ENCODE results near the gene GRK1.

The GRK1 gene

GRCh38 chr13:113632706-113633484 is 34.1 kb upstream of the GRK1 start:
- DNase-seq: no peak

- DNase-seq: no peak
Measured at GRCh38 chr13:113633485-113633873, 33.5 kb upstream of the GRK1 start.

GRCh38 chr13:113634279-113635047 is 32.6 kb upstream of the GRK1 start:
- DNase-seq: no peak

- DNase-seq: no peak
Measured at GRCh38 chr13:113635048-113635420, 32.0 kb upstream of the GRK1 start.

- no peak for DNase-seq
Measured at GRCh38 chr13:113635709-113636108, 31.3 kb upstream of the GRK1 start.

- DNase-seq: no peak
Measured at GRCh38 chr13:113636266-113636963, 30.6 kb upstream of the GRK1 start.

- DNase-seq: no peak
Measured at GRCh38 chr13:113637262-113638160, 29.5 kb upstream of the GRK1 start.

- no peak for DNase-seq
Measured at GRCh38 chr13:113638173-113638746, 28.8 kb upstream of the GRK1 start.

- no peak for DNase-seq
Measured at GRCh38 chr13:113638806-113639205, 28.2 kb upstream of the GRK1 start.

GRCh38 chr13:113639616-113640262 is 27.3 kb upstream of the GRK1 start:
- DNase-seq: no peak

GRCh38 chr13:113641426-113641825 is 25.6 kb upstream of the GRK1 start:
- no peak for DNase-seq

GRCh38 chr13:113642563-113642962 is 24.5 kb upstream of the GRK1 start:
- DNase-seq: no peak

- no peak for DNase-seq
Measured at GRCh38 chr13:113643593-113643992, 23.4 kb upstream of the GRK1 start.

- DNase-seq: no peak
Measured at GRCh38 chr13:113644800-113645199, 22.2 kb upstream of the GRK1 start.

GRCh38 chr13:113645329-113645728 is 21.7 kb upstream of the GRK1 start:
- DNase-seq: no peak

- DNase-seq: no peak
Measured at GRCh38 chr13:113646376-113646775, 20.6 kb upstream of the GRK1 start.

- DNase-seq: no peak
Measured at GRCh38 chr13:113646921-113647340, 20.1 kb upstream of the GRK1 start.

- DNase-seq: no peak
Measured at GRCh38 chr13:113647351-113648215, 19.4 kb upstream of the GRK1 start.

- no peak for DNase-seq
Measured at GRCh38 chr13:113648216-113648610, 18.8 kb upstream of the GRK1 start.

- DNase-seq: no peak
Measured at GRCh38 chr13:113649212-113649611, 17.8 kb upstream of the GRK1 start.

GRCh38 chr13:113650275-113650674 is 16.7 kb upstream of the GRK1 start:
- DNase-seq: no peak
